IMR-90 (cell line): ENCODE results near the gene SAMD7. TPM values are rescaled to one million over a fixed set of nuclear protein-coding genes. Genes with fewer than 3 reads are reported as not detected.

Experiments used
- ATAC-seq: fragments of 200-7000 bp; cut with Tn5 transposase; 2 replicates; pipeline ENCODE4 v1.9.1; 2020; ENCODE audit warnings: low read depth, mild to moderate bottlenecking, moderate library complexity
- BruUV-seq: library from RNA; stranded (reverse); fragments of 400-500 nt; replicated peaks from 2 replicates; lab custom pipeline; 2021; lab: Mats Ljungman, UMichigan
- CTCF ChIA-PET: fragments of 300-600 bp; formaldehyde crosslinking; extraction: SDS; loops from one replicate; lab custom pipeline; 2021; ENCODE audit warnings: antibody characterized with exemption; lab: Yijun Ruan, JAX
- POLR2A ChIA-PET: fragments of 300-600 bp; sonication (Branson Sonifier 250); formaldehyde crosslinking; loops from one replicate; lab custom pipeline; 2022; ENCODE audit warnings: antibody characterized with exemption; ENCODE audit not compliant: unreplicated experiment; lab: Charles Lee
- DNase-seq: peaks from one replicate; pipeline ENCODE4 v3.0.0; 2013
- H2AFZ ChIP-seq: replicated peaks from 2 replicates; pipeline ENCODE3; 2013; ENCODE audit warnings: low read length, mild to moderate bottlenecking; ENCODE audit not compliant: poor library complexity
- H2AK5ac ChIP-seq: 2 replicates; pipeline ENCODE4 v1.6.1; 2013; ENCODE audit warnings: low read depth, low read length, inconsistent platforms
- H2AK9ac ChIP-seq: replicated peaks from 2 replicates; pipeline ENCODE3; 2013; ENCODE audit warnings: mild to moderate bottlenecking, low read depth, low read length, moderate library complexity; ENCODE audit not compliant: poor library complexity
- H2BK120ac ChIP-seq: 2 replicates; pipeline ENCODE4 v1.6.1; 2013; ENCODE audit warnings: low read depth, low read length, inconsistent platforms
- H2BK15ac ChIP-seq: 3 replicates; pipeline ENCODE4 v1.6.1; 2013; ENCODE audit warnings: low read depth, low read length, inconsistent platforms
- H2BK20ac ChIP-seq: 2 replicates; pipeline ENCODE4 v1.6.1; 2013; ENCODE audit warnings: low read depth, mild to moderate bottlenecking, inconsistent platforms, low read length, moderate library complexity
- H2BK5ac ChIP-seq: 2 replicates; pipeline ENCODE4 v1.6.1; 2013; ENCODE audit warnings: mild to moderate bottlenecking, low read depth, low read length, inconsistent platforms; ENCODE audit not compliant: poor library complexity, severe bottlenecking
- H3K14ac ChIP-seq: replicated peaks from 2 replicates; pipeline ENCODE4 v1.6.1; 2013; ENCODE audit warnings: low read depth, low read length, inconsistent platforms
- H3K18ac ChIP-seq: 2 replicates; pipeline ENCODE4 v1.6.1; 2013; ENCODE audit warnings: low read depth, low read length, control low read depth
- H3K23ac ChIP-seq: 2 replicates; pipeline ENCODE4 v1.6.1; 2013; ENCODE audit warnings: low read depth, low read length, inconsistent platforms
- H3K27ac ChIP-seq: 2 replicates; pipeline ENCODE4 v1.5.1; 2013; ENCODE audit warnings: mild to moderate bottlenecking, control low read depth, low read length; ENCODE audit not compliant: insufficient read depth
- H3K27me3 ChIP-seq: 2 replicates; pipeline ENCODE4 v1.6.1; 2013; ENCODE audit warnings: low read length; ENCODE audit not compliant: control insufficient read depth, insufficient read depth
- H3K36me3 ChIP-seq: 2 replicates; pipeline ENCODE4 v1.6.1; 2013; ENCODE audit warnings: low read length, mixed read lengths; ENCODE audit not compliant: control insufficient read depth, insufficient read depth
- H3K4ac ChIP-seq: 2 replicates; pipeline ENCODE4 v1.6.1; 2013; ENCODE audit warnings: low read depth, low read length, inconsistent platforms
- H3K4me1 ChIP-seq: 2 replicates; pipeline ENCODE4 v1.6.1; 2013; ENCODE audit warnings: low read length, mixed read lengths; ENCODE audit not compliant: control insufficient read depth, insufficient read depth
- H3K4me2 ChIP-seq: 2 replicates; pipeline ENCODE4 v1.6.1; 2013; ENCODE audit warnings: low read depth, mild to moderate bottlenecking, control low read depth, low read length, moderate library complexity
- H3K4me3 ChIP-seq: 2 replicates; pipeline ENCODE4 v1.5.1; 2013; ENCODE audit warnings: low read depth, mild to moderate bottlenecking, control low read depth, low read length, moderate library complexity; ENCODE audit not compliant: insufficient read depth
- H3K56ac ChIP-seq: 2 replicates; pipeline ENCODE4 v1.6.1; 2013; ENCODE audit warnings: low read length, inconsistent platforms; ENCODE audit not compliant: insufficient read depth; ENCODE audit errors: extremely low read depth
- H3K79me1 ChIP-seq, 2 experiments: 2 replicates each; pipeline ENCODE4 v1.6.1; 2013; ENCODE audit warnings: low read length in 2 of 2, inconsistent platforms in 1 of 2, low read depth in 1 of 2
- H3K9ac ChIP-seq: 2 replicates; pipeline ENCODE4 v1.6.1; 2013; ENCODE audit warnings: low read depth, low read length, control low read depth
- H3K9me1 ChIP-seq: 2 replicates; pipeline ENCODE4 v1.6.1; 2013; ENCODE audit warnings: low read length, inconsistent platforms; ENCODE audit not compliant: insufficient read depth
- H3K9me3 ChIP-seq: 2 replicates; pipeline ENCODE4 v1.6.1; 2013; ENCODE audit warnings: low read length; ENCODE audit not compliant: control insufficient read depth, insufficient read depth
- H4K20me1 ChIP-seq: 2 replicates; pipeline ENCODE4 v1.6.1; 2013; ENCODE audit warnings: low read length, inconsistent platforms; ENCODE audit not compliant: insufficient read depth
- H4K5ac ChIP-seq: 2 replicates; pipeline ENCODE4 v1.6.1; 2013; ENCODE audit warnings: mild to moderate bottlenecking, low read depth, low read length, control low read depth
- H4K8ac ChIP-seq, 2 experiments: 2 replicates each; pipeline ENCODE4 v1.6.1; 2013; ENCODE audit warnings: low read depth in 2 of 2, low read length in 2 of 2, control low read depth in 1 of 2, inconsistent platforms in 1 of 2
- H4K91ac ChIP-seq: 2 replicates; pipeline ENCODE4 v1.6.1; 2013; ENCODE audit warnings: low read depth, low read length, inconsistent platforms; ENCODE audit not compliant: insufficient read depth
- BHLHE40 ChIP-seq: fragments of 150-350 bp; IDR thresholded peaks from 2 replicates; pipeline ENCODE4 v1.6.1; 2016; ENCODE audit warnings: mild to moderate bottlenecking, low read depth, low read length
- CEBPB ChIP-seq: IDR thresholded peaks from 2 replicates; pipeline ENCODE4 v1.6.1; 2012; ENCODE audit warnings: low read depth, low read length, improper control_type of control experiment
- CHD1 ChIP-seq: IDR thresholded peaks from 2 replicates; pipeline ENCODE4 v1.6.1; 2012; ENCODE audit warnings: low read depth, low read length, improper control_type of control experiment
- ELK1 ChIP-seq: fragments of 150-350 bp; IDR thresholded peaks from 2 replicates; pipeline ENCODE4 v1.6.1; 2016; ENCODE audit warnings: low read depth, mild to moderate bottlenecking, low read length, moderate library complexity, borderline replicate concordance
- FOS ChIP-seq: fragments of 150-350 bp; IDR thresholded peaks from 2 replicates; pipeline ENCODE4 v1.6.1; 2016; ENCODE audit warnings: low read depth, low read length
- MAFK ChIP-seq: IDR thresholded peaks from 2 replicates; pipeline ENCODE4 v1.6.1; 2012; ENCODE audit warnings: low read depth, low read length, improper control_type of control experiment
- MAZ ChIP-seq: IDR thresholded peaks from 2 replicates; pipeline ENCODE4 v1.6.1; 2012; ENCODE audit warnings: low read depth, mild to moderate bottlenecking, low read length, improper control_type of control experiment, moderate library complexity, borderline replicate concordance
- MXI1 ChIP-seq: IDR thresholded peaks from 2 replicates; pipeline ENCODE4 v1.6.1; 2012; ENCODE audit warnings: low read depth, mild to moderate bottlenecking, low read length, moderate library complexity, borderline replicate concordance
- NFE2L2 ChIP-seq: fragments of 150-350 bp; IDR thresholded peaks from 2 replicates; pipeline ENCODE4 v1.6.1; 2016; ENCODE audit warnings: low read depth, mild to moderate bottlenecking, low read length
- POLR2A ChIP-seq: IDR thresholded peaks from 2 replicates; pipeline ENCODE4 v1.6.1; 2012; ENCODE audit warnings: mild to moderate bottlenecking, low read depth, low read length
- RAD21 ChIP-seq: IDR thresholded peaks from 2 replicates; pipeline ENCODE4 v1.6.1; 2012; ENCODE audit warnings: low read length, improper control_type of control experiment
- RCOR1 ChIP-seq: IDR thresholded peaks from 2 replicates; pipeline ENCODE4 v1.6.1; 2012; ENCODE audit warnings: mild to moderate bottlenecking, low read length, improper control_type of control experiment; ENCODE audit not compliant: insufficient replicate concordance
- RFX5 ChIP-seq: IDR thresholded peaks from 2 replicates; pipeline ENCODE4 v1.8.0; 2012; ENCODE audit warnings: low read depth, mild to moderate bottlenecking, low read length, moderate library complexity
- SMC3 ChIP-seq: fragments of 150-350 bp; IDR thresholded peaks from 2 replicates; pipeline ENCODE4 v1.6.1; 2016; ENCODE audit warnings: low read depth, mild to moderate bottlenecking, antibody characterized with exemption, low read length, moderate library complexity
- USF2 ChIP-seq: fragments of 150-350 bp; IDR thresholded peaks from 2 replicates; pipeline ENCODE4 v1.6.1; 2017; ENCODE audit warnings: mild to moderate bottlenecking, antibody characterized with exemption, low read length, low read depth
- WGBS, 2 experiments: methylation state at CpG; one replicate each; pipeline versions ENCODE4 v1.1.5 to v1.1.7; 2013; ENCODE audit warnings: missing lambda C conversion rate in 2 of 2; ENCODE audit not compliant: insufficient read length in 1 of 2; ENCODE audit errors: extremely low coverage in 2 of 2; 5-methylcytosine and 5-hydroxymethylcytosine counted together
- dilution Hi-C: fragments of 300-500 bp; cut with HindIII; formaldehyde crosslinking; loops from one replicate; pipeline ENCODE4 v1.14.3; 2018; ENCODE audit warnings: low sequenced_read_pairs; ENCODE audit not compliant: unreplicated experiment
- in situ Hi-C: fragments of 300-500 bp; cut with MboI; formaldehyde crosslinking; loops from 3 replicates; pipeline ENCODE4 v1.14.3; 2019; ENCODE audit warnings: low sequenced_read_pairs, inconsistent platforms, mixed read lengths
- intact Hi-C: fragments of 100-400 bp; cut with micrococcal nuclease; formaldehyde crosslinking; loops from 2 replicates; pipeline ENCODE4 v1.10.0; 2022
- polyA plus RNA-seq, 3 experiments: library from polyadenylated mRNA; depleted of rRNA; stranded (reverse); fragments of >200 nt; gene quantifications; 2 replicates each; pipeline ENCODE4 v1.2.3, GENCODE V29; 2012; ENCODE audit warnings: low replicate concordance in 1 of 3
- total RNA-seq: library from RNA; depleted of rRNA; stranded (reverse); fragments of >200 nt; gene quantifications from 2 replicates; pipeline ENCODE4 v1.2.3, GENCODE V29; 2012
- TF ChIP-seq, protein P1 (sequence below): conservative IDR thresholded peaks from 2 replicates; pipeline ENCODE4 v1.5.1; 2012; ENCODE audit warnings: mild to moderate bottlenecking, low read depth, low read length, improper control_type of control experiment

SAMD7 gene
- total and polyA plus RNA-seq, 2 of the 4 experiments (the other 2 are of a cell fraction) = not detected

- DNase-seq = no peak
- TF ChIP-seq MXI1 = no peak
- TF ChIP-seq USF2 = no peak
- no peak for TF ChIP-seq MAZ
- TF ChIP-seq MAFK = no peak
- TF ChIP-seq CEBPB = no peak
- TF ChIP-seq ELK1 = no peak
- TF ChIP-seq BHLHE40 = no peak
- no peak for TF ChIP-seq NFE2L2
- no peak for TF ChIP-seq RAD21
- no peak for TF ChIP-seq RCOR1
- TF ChIP-seq, protein P1, sequence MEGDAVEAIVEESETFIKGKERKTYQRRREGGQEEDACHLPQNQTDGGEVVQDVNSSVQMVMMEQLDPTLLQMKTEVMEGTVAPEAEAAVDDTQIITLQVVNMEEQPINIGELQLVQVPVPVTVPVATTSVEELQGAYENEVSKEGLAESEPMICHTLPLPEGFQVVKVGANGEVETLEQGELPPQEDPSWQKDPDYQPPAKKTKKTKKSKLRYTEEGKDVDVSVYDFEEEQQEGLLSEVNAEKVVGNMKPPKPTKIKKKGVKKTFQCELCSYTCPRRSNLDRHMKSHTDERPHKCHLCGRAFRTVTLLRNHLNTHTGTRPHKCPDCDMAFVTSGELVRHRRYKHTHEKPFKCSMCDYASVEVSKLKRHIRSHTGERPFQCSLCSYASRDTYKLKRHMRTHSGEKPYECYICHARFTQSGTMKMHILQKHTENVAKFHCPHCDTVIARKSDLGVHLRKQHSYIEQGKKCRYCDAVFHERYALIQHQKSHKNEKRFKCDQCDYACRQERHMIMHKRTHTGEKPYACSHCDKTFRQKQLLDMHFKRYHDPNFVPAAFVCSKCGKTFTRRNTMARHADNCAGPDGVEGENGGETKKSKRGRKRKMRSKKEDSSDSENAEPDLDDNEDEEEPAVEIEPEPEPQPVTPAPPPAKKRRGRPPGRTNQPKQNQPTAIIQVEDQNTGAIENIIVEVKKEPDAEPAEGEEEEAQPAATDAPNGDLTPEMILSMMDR = no peak
- no peak for TF ChIP-seq POLR2A
- no peak for TF ChIP-seq FOS
- no peak for TF ChIP-seq SMC3
- no peak for TF ChIP-seq CHD1
- no peak for TF ChIP-seq RFX5
- dilution Hi-C loops = no loop called here
Observed at GRCh38 chr3:169880576-169881250, 30.7 kb upstream of the SAMD7 start.

More at GRCh38 chr3:169880576-169881250, 30.7 kb upstream of the SAMD7 start:
- Histone ChIP-seq H2BK120ac (no peak overlapping the region), H3K23ac (no peak overlapping the region), H4K5ac (no peak overlapping the region), H4K20me1 (no peaks in the 10 kb centered on the region), H3K27ac (no peak overlapping the region), H2BK5ac (no peak overlapping the region), H2AK9ac (no peak overlapping the region), H3K18ac (no peak overlapping the region), H3K9ac (no peak overlapping the region), H3K9me1 (no peaks in the 10 kb centered on the region), H4K91ac (no peak overlapping the region), H2BK20ac (no peak overlapping the region), H2BK15ac (no peak overlapping the region), H3K27me3 (peaks cover 3% of the 10 kb centered on the region; the same call in 1 of the 2 replicates), H3K4ac (no peak overlapping the region), H3K9me3 (no peaks in the 10 kb centered on the region), H2AFZ (no peak overlapping the region), H3K4me2 (no peak overlapping the region), H3K56ac (no peak overlapping the region), H3K4me3 (no peak overlapping the region), H3K79me1 (no peaks in the 10 kb centered on the region), H3K36me3 (no peaks in the 10 kb centered on the region), H4K8ac (no peak overlapping the region), H2AK5ac (no peak overlapping the region), H3K4me1 (no peaks in the 10 kb centered on the region), H3K14ac (no peak overlapping the region)
- no peak for ATAC-seq
- in situ Hi-C loops (no loop called here), intact Hi-C loops (no loop called here)
- no TSS peak for BruUV-seq
- WGBS, 2 experiments = 100% methylated on average over 2 of the region's 4 CpGs; no CpG with 5 or more reads in 1 of the 2 experiments
- POLR2A ChIA-PET = no interaction called here
- CTCF ChIA-PET = interaction anchor here (1.1 kb wide), 1 partner anchor 14 kb away, joined by 3 read pairs; no protein-coding TSS in a partner anchor
